Colonic mucosa (tissue), 4 donors: ENCODE data around the gene GSE1. TPM values are rescaled to one million over a fixed set of nuclear protein-coding genes. Genes with fewer than 3 reads are reported as not detected.

Source experiments
- DNase-seq: peaks from one replicate; pipeline ENCODE4 v3.0.0-alpha.2; 2020
- H3K27ac ChIP-seq: fragments of 200-600 bp; one replicate; pipeline ENCODE4 v1.8.0; 2021
- H3K27me3 ChIP-seq: fragments of 200-600 bp; one replicate; pipeline ENCODE4 v1.8.0; 2021
- H3K36me3 ChIP-seq: fragments of 200-600 bp; one replicate; pipeline ENCODE4 v1.8.0; 2021
- H3K4me1 ChIP-seq: fragments of 200-600 bp; one replicate; pipeline ENCODE4 v1.8.0; 2021; ENCODE audit warnings: mild to moderate bottlenecking
- H3K4me3 ChIP-seq: fragments of 200-600 bp; one replicate; pipeline ENCODE4 v1.8.0; 2021
- H3K9ac ChIP-seq, 2 donors: one replicate each; pipeline ENCODE4 v1.7.0; 2013; ENCODE audit warnings: control low read depth in 2 of 2, low read depth in 2 of 2, low read length in 2 of 2
- H3K9me3 ChIP-seq: fragments of 200-600 bp; one replicate; pipeline ENCODE4 v1.8.0; 2021
- CTCF ChIP-seq: fragments of 200-600 bp; IDR thresholded peaks from one replicate; pipeline ENCODE4 v1.8.0; 2022; ENCODE audit warnings: antibody characterized with exemption, mild to moderate bottlenecking
- intact Hi-C: fragments of 100-400 bp; cut with DNase I; formaldehyde crosslinking; loops from one replicate; pipeline ENCODE4 v1.14.1; 2022
- total RNA-seq, 2 donors: library from RNA; stranded (reverse); fragmentation: NEBNext Ultra II Directional in 1 of 2; extraction: Animal tissue kit (Norgen Biotek cat#: 25700) in 1 of 2; gene quantifications; one replicate each; pipeline ENCODE4 v1.2.1, GENCODE V29; 2021
- donor health status: healthy.
- donor health status: DM: no; HTN: no; CAD: no.
- donor health status: DM: no; HTN: no; CAD: no.

GSE1 gene
- total RNA-seq, 2 donors from 2014 or later: 79.2 to 103 TPM

GRCh38 chr16:85636234-85636812 is 23.2 kb downstream of the GSE1 start:
- no peaks in the 10 kb centered on the region for H3K27me3 ChIP-seq
- no peaks in the 10 kb centered on the region for H3K4me1 ChIP-seq
- no peaks in the 10 kb centered on the region for H3K9me3 ChIP-seq
- H3K9ac ChIP-seq: no peak overlapping the region
- no peak for TF ChIP-seq CTCF
- no peak overlapping the region for H3K27ac ChIP-seq
- no peak for DNase-seq
- intact Hi-C loops: no loop called here
- H3K36me3 ChIP-seq: no peaks in the 10 kb centered on the region
- no peak overlapping the region for H3K4me3 ChIP-seq

GRCh38 chr16:85637061-85637807 is 24.1 kb downstream of the GSE1 start:
- no peak overlapping the region for H3K27ac ChIP-seq
- no peak for DNase-seq
- intact Hi-C loops: no loop called here
- no peaks in the 10 kb centered on the region for H3K9me3 ChIP-seq
- H3K4me1 ChIP-seq: no peaks in the 10 kb centered on the region
- H3K9ac ChIP-seq: no peak overlapping the region
- H3K36me3 ChIP-seq: no peaks in the 10 kb centered on the region
- no peaks in the 10 kb centered on the region for H3K27me3 ChIP-seq
- no peak for TF ChIP-seq CTCF
- no peak overlapping the region for H3K4me3 ChIP-seq

GRCh38 chr16:85637808-85638647 is 24.9 kb downstream of the GSE1 start:
- Histone ChIP-seq H3K4me1 (peaks cover 5% of the 10 kb centered on the region), H3K4me3 (no peak overlapping the region), H3K27me3 (no peaks in the 10 kb centered on the region), H3K9me3 (no peaks in the 10 kb centered on the region), H3K27ac (no peak overlapping the region), H3K36me3 (no peaks in the 10 kb centered on the region), H3K9ac (no peak overlapping the region)
- no peak for DNase-seq
- TF ChIP-seq CTCF: no peak
- intact Hi-C loops: no loop called here

GRCh38 chr16:85638695-85639409 is 25.7 kb downstream of the GSE1 start:
- DNase-seq: no peak
- H3K4me1 ChIP-seq: peaks cover 10% of the 10 kb centered on the region
- intact Hi-C loops: no loop called here
- TF ChIP-seq CTCF: no peak
- no peak overlapping the region for H3K9ac ChIP-seq
- H3K27me3 ChIP-seq: no peaks in the 10 kb centered on the region
- no peaks in the 10 kb centered on the region for H3K9me3 ChIP-seq
- no peak overlapping the region for H3K27ac ChIP-seq
- no peaks in the 10 kb centered on the region for H3K36me3 ChIP-seq
- H3K4me3 ChIP-seq: no peak overlapping the region
